Measurements from ENCODE around the gene LGALS1.

GRCh38 chr22:37696657-37697537, 21.5 kb downstream of the LGALS1 start, which contains the start of gene TRIOBP:
- TF ChIP-seq EZH2 (IDR thresholded peaks at IDR 0.05; ENCODE audit: low read length, unreplicated experiment) (no peak), CTCF (conservative IDR thresholded peaks at IDR 0.05; ENCODE audit: low read depth, low read length) (peak; percentile 50; the same call in 1 of the 2 replicates), EZH2phosphoT487 (IDR thresholded peaks at IDR 0.05; ENCODE audit: borderline replicate concordance, low read length) (no peak)
